GM12875 (cell line): Measurements from ENCODE around the gene HELLS.
"Not testable (repeated sequence)": the region's sequence is repeated elsewhere in the genome, so short reads cannot be mapped to it uniquely, and the experiment has no call there.

ENCODE experiments used
- H3K4me3 ChIP-seq: one replicate; pipeline ENCODE4 v1.5.1; 2011; ENCODE audit warnings: low read depth, low read length, control low read depth
- TF ChIP-seq, protein P1 (sequence below): IDR thresholded peaks from 2 replicates; pipeline ENCODE4 v1.5.1; 2011; ENCODE audit warnings: low read depth, mild to moderate bottlenecking, control low read depth, inconsistent platforms, low read length, moderate library complexity, borderline replicate concordance; ENCODE audit not compliant: insufficient read depth

HELLS gene

DNA sequence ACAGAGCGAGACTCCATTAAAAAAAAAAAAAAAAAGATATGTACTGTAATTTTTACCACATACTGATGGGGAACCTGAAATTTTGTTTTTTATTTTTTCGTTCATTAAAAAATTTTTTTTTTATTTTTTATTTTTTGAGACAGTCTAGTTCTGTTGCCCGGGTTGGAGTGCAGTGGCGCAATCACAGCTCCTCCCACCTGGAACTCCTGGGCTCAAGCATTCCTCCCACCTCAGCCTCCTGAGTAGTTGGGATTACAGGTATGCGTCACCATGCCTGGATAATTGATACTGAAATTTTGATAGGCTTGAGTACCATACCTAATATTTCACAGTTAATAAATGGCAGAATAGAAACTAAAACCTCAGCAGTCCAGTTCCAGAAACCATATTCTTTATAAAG is 20.9 kb upstream of the HELLS start:
- H3K4me3 ChIP-seq = no peak overlapping the region
- TF ChIP-seq, protein P1, sequence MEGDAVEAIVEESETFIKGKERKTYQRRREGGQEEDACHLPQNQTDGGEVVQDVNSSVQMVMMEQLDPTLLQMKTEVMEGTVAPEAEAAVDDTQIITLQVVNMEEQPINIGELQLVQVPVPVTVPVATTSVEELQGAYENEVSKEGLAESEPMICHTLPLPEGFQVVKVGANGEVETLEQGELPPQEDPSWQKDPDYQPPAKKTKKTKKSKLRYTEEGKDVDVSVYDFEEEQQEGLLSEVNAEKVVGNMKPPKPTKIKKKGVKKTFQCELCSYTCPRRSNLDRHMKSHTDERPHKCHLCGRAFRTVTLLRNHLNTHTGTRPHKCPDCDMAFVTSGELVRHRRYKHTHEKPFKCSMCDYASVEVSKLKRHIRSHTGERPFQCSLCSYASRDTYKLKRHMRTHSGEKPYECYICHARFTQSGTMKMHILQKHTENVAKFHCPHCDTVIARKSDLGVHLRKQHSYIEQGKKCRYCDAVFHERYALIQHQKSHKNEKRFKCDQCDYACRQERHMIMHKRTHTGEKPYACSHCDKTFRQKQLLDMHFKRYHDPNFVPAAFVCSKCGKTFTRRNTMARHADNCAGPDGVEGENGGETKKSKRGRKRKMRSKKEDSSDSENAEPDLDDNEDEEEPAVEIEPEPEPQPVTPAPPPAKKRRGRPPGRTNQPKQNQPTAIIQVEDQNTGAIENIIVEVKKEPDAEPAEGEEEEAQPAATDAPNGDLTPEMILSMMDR = no peak

DNA sequence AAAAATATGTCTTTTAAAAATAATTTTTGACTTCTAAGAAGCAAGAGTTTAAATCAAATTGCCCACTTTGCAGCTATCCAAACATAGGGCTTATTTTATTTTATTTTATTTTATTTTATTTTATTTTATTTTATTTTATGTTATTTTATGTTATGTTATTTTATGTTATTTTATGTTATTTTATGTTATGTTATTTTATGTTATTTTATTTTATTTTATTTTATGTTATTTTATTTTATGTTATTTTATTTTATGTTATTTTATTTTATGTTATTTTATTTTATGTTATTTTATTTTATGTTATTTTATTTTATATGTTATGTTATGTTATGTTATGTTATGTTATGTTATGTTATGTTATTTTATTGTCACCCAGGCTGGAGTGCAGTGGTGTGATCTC is 14.0 kb upstream of the HELLS start:
- not testable (repeated sequence) for H3K4me3 ChIP-seq

DNA sequence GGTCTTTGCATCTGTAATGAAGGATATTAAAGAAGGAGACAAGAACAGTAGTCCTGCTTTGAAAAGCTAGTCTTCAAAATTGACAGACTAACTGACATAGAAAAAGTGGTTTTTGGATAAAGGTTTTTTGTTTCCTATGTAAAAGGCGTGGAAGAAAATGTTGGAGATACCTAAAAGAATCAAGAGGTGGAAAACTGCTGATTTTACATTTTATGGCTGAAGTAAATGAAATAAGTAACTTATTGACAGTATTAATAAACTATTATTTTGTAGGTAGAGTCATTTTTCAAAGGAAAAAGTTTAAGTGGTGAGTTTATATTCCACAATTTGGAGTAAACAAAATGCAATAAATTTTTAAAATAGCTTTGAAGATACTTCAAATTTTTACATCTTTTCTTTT is 12.6 kb upstream of the HELLS start:
- no peak overlapping the region for H3K4me3 ChIP-seq
- TF ChIP-seq, protein P1 = no peak

DNA sequence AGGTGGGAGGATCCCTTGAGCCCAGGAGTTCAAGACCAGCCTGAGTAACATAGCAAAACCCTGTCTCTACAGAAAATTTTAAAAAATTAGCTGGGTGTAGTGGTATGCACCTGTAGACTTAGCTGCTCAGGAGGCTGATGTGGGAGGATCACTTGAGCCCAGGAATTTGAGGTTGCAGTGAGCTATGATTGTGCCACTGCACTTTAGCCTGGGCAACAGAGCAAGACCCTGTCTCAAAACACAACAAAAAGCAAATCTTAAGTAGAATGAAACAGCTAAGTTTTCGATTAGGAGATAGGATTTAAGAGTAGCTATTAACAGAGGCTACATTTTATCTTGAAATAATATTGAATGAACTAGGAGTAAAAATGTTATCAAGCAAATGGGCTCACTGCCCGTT is 3.3 kb upstream of the HELLS start:
- H3K4me3 ChIP-seq = not testable (repeated sequence)

DNA sequence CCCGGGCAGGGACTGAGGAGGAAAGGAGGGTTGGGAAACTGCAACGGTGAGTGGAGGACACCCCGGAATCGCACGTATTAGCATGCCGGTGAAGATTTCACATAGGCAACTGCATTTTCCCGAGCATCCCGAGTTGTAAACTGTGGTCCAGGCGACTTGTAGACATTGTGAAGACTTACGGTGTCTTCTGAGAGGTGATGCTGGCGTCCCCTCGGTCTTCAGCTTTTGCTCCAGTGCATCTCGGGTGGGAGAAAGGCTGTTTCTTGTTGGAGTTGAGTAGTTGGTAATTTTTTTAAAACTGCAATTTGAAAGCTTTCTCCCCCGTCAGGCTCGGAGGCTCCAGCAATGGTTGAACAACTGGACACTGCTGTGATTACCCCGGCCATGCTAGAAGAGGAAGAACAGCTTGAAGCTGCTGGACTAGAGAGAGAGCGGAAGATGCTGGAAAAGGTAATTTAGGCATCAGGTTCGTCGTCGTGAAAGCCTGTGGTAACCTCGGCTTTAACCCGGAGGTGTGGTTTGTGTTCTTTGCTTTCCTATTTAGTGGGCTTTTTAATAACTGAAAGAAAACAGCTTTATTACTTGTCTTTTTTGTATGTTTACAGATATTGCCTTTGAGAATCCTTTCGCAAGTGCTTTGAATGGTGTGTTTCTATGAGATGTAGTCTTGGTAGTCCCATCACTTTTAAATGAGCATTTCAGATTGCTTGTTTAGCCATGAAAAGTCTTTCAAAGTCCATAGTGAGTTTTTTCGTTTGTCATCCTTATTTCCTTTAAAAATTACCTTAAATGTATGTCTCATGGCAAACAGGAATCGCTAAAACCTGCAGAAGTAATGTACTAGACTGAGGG is 687 bp downstream of the HELLS start:
- H3K4me3 ChIP-seq = peak overlapping the region; percentile 70
- TF ChIP-seq, protein P1 = no peak

DNA sequence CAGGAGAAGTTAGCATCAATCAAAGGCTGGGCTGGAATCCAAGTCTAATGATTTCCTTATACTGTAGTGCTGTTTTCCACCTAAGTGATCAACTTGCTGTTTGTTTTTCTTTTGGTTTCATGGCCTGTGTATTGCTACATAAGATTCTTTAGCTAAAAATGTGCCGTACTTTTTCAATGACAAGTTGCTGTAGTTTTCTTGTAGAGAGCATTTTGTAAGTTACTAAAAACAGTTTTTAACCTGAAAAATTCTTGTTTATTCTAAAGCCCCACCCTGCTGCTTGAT is 1.3 kb downstream of the HELLS start:
- TF ChIP-seq, protein P1 = no peak
- peak overlapping the region; percentile 70 for H3K4me3 ChIP-seq

DNA sequence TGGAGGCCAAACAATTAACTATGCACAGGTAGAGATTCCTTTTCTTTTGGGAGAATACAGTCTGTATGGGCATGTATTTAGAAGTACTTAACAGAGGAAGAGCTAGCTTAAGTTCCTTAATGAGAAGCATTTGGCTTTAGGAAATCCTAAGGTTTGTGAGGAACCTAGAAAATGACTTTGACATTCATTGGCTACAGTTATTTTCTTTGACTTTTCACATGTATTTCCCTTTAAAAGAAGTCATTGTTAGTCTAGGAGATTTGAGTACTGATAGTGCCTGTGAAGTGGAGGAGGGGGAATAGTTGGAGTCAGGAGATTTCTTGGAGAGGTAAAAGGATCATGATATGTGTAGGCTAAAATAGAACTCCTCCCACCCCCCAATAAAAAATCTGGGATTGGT is 3.6 kb downstream of the HELLS start:
- no peak overlapping the region for H3K4me3 ChIP-seq
- TF ChIP-seq, protein P1 = no peak

DNA sequence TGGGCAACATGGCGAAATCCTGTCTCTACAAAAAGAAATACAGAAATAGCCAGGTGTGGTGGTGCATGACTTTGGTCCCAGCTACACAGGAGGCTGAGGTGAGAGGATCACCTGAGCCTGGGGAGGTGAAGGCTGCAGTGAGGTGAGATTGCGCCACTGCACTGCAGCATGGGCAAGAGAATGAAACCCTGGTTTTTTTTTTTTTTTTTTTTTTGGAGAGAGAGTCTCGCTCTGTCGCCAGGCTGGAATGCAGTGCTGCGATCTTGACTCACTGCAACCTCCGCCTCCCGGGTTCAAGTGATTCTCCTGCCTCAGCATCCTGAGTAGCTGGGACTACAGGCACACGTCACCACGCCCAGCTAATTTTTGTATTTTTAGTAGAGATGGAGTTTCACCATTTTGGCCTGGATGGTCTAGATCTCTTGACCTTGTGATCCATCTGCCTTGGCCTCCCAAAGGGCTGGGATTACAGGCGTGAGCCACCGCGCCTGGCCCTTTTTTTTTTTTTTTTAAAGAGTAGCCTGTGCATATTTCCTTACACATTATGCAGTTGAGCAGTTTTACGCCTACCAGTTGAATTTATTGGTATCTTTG is 22.2 kb downstream of the HELLS start:
- H3K4me3 ChIP-seq = not testable (repeated sequence)

DNA sequence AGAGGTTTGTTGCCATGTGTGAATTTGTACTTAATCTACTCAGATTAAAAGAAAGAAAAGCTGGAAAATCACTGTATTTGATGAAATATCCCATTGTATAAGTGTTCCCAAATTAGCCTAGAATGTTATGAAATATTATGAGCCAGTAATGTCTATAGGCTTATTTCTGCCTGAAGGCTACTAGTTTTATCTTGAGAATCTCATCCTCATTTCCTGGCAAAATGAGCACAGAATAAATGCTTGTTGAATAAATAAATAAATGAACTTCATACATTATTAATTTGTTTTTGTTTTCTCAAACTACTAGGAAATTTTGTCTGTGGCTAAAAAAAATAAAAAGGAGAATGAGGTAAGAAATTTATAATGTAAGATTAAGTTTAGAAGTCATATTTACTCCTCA is 25.5 kb downstream of the HELLS start:
- TF ChIP-seq, protein P1 = no peak

More for the DNA sequence above, 25.5 kb downstream of the HELLS start:
- H3K4me3 ChIP-seq = no peak overlapping the region
